ENCODE data around the gene NOTCH4.
A peak's percentile ranks its signal among the peaks of the same experiment; 100 is the strongest.
"Not testable (repeated sequence)": the region's sequence is repeated elsewhere in the genome, so short reads cannot be mapped to it uniquely, and the experiment has no call there.

NOTCH4 gene

GRCh38 chr6:32223258-32224235 lies at the start of gene NOTCH4:
Gene NOTCH4, minus strand, starts transcription at chr6:32224067. Its CDS starts 139 bp downstream, at chr6:32223928.
- DNase-seq: no peak

- DNase-seq: no peak
These were observed 47.6 kb upstream of the NOTCH4 start for GRCh38 chr6:32271429-32271828.

- DNase-seq: not testable (repeated sequence)
These were observed 44.6 kb upstream of the NOTCH4 start for GRCh38 chr6:32268459-32268858.

- no peak for DNase-seq
These were observed 43.2 kb upstream of the NOTCH4 start for GRCh38 chr6:32267035-32267434.

- DNase-seq: not testable (repeated sequence)
These were observed 33.4 kb upstream of the NOTCH4 start for GRCh38 chr6:32257262-32257661.

GRCh38 chr6:32255199-32256153 lies 31.6 kb upstream of the NOTCH4 start:
- peak; percentile 77 to 92 for DNase-seq

- DNase-seq: no peak
These were observed 30.9 kb upstream of the NOTCH4 start for GRCh38 chr6:32254761-32255198.

- no peak for DNase-seq
These were observed 28.6 kb upstream of the NOTCH4 start for GRCh38 chr6:32252331-32253009.

- DNase-seq: no peak
These were observed 25.4 kb upstream of the NOTCH4 start for GRCh38 chr6:32249262-32249661.

- DNase-seq: no peak
These were observed 23.5 kb upstream of the NOTCH4 start for GRCh38 chr6:32247401-32247800.

- peak; percentile 29 to 70 for DNase-seq
These were observed 21.1 kb upstream of the NOTCH4 start for GRCh38 chr6:32244946-32245398.

- no peak for DNase-seq
These were observed 20.4 kb upstream of the NOTCH4 start for GRCh38 chr6:32244270-32244669.

GRCh38 chr6:32242318-32242813 lies 18.5 kb upstream of the NOTCH4 start:
- not testable (repeated sequence) for DNase-seq

GRCh38 chr6:32240686-32241085 lies 16.8 kb upstream of the NOTCH4 start:
- DNase-seq: no peak

GRCh38 chr6:32239462-32239861 lies 15.6 kb upstream of the NOTCH4 start:
- DNase-seq: no peak

GRCh38 chr6:32234934-32235333 lies 11.1 kb upstream of the NOTCH4 start:
- DNase-seq: no peak

- DNase-seq: no peak
These were observed 2.6 kb upstream of the NOTCH4 start for GRCh38 chr6:32226434-32226833.

GRCh38 chr6:32224696-32225095 lies 829 bp upstream of the NOTCH4 start:
- DNase-seq: no peak

GRCh38 chr6:32222333-32223230 lies 1.3 kb downstream of the NOTCH4 start:
- no peak for DNase-seq

- DNase-seq: no peak
These were observed 3.8 kb downstream of the NOTCH4 start for GRCh38 chr6:32220021-32220420.

GRCh38 chr6:32218167-32218566 lies 5.7 kb downstream of the NOTCH4 start:
- DNase-seq: no peak

Measured in SW 1271 (cell line).